WTC11 (cell line): ENCODE measurements around the gene TIMM22. TPM values are rescaled to one million over a fixed set of nuclear protein-coding genes. Genes with fewer than 3 reads are reported as not detected.

Experiments
- ATAC-seq: fragments of 200-7000 bp; cut with Tn5 transposase; 2 replicates; pipeline ENCODE4 v1.10.0; 2021; ENCODE audit warnings: mild to moderate bottlenecking, moderate library complexity
- CTCF ChIA-PET: fragments of 300-600 bp; sonication (Branson Sonifier 250); formaldehyde crosslinking; loops from one replicate; lab custom pipeline; 2021; ENCODE audit warnings: antibody characterized with exemption; lab: Charles Lee
- POLR2A ChIA-PET: fragments of 350-600 bp; sonication (Branson Sonifier 250); formaldehyde crosslinking; loops from one replicate; lab custom pipeline; 2021; ENCODE audit warnings: antibody characterized with exemption; lab: Charles Lee
- DNase-seq: peaks from one replicate; pipeline ENCODE4 v3.0.0; 2021; ENCODE audit warnings: low spot score
- H3K27ac Mint-ChIP-seq: 2 replicates; pipeline ENCODE4 v1.8.0; 2021; ENCODE audit warnings: mixed read lengths
- H3K27me3 Mint-ChIP-seq: 2 replicates; pipeline ENCODE4 v1.8.0; 2021; ENCODE audit warnings: low read depth, mild to moderate bottlenecking, moderate library complexity, mixed read lengths
- H3K36me3 Mint-ChIP-seq: 2 replicates; pipeline ENCODE4 v1.8.0; 2021; ENCODE audit warnings: mixed read lengths
- H3K4me1 Mint-ChIP-seq: 2 replicates; pipeline ENCODE4 v1.8.0; 2022; ENCODE audit warnings: mixed read lengths
- H3K4me3 Mint-ChIP-seq: 2 replicates; pipeline ENCODE4 v1.8.0; 2021; ENCODE audit warnings: mild to moderate bottlenecking, moderate library complexity, mixed read lengths
- H3K9me3 Mint-ChIP-seq: 2 replicates; pipeline ENCODE4 v1.8.0; 2021; ENCODE audit warnings: mixed read lengths
- FOXJ3 ChIP-seq: sonication (generic); formaldehyde crosslinking; IDR thresholded peaks from 2 replicates; pipeline ENCODE4 v1.9.0; 2021; ENCODE audit warnings: missing genetic modification reagents, mild to moderate bottlenecking, borderline replicate concordance
- GTF2I ChIP-seq: fragments of 250-450 bp; sonication (Bioruptor Pico); conservative IDR thresholded peaks from 2 replicates; pipeline ENCODE4 v1.4.0; 2021; ENCODE audit warnings: mild to moderate bottlenecking
- JUN ChIP-seq: sonication (generic); formaldehyde crosslinking; IDR thresholded peaks from 2 replicates; pipeline ENCODE4 v1.8.0; 2023; ENCODE audit warnings: mild to moderate bottlenecking, missing genetic modification reagents
- MAX ChIP-seq: sonication (generic); formaldehyde crosslinking; IDR thresholded peaks from 2 replicates; pipeline ENCODE4 v1.8.0; 2022; ENCODE audit warnings: mild to moderate bottlenecking, missing genetic modification reagents
- MXD4 ChIP-seq: fragments of 250-450 bp; sonication (Bioruptor Pico); IDR thresholded peaks from 2 replicates; pipeline ENCODE4 v1.8.0; 2021; ENCODE audit warnings: mild to moderate bottlenecking, moderate library complexity, borderline replicate concordance
- MYBL2 ChIP-seq: sonication (generic); formaldehyde crosslinking; IDR thresholded peaks from 2 replicates; pipeline ENCODE4 v1.8.1; 2023; ENCODE audit warnings: mild to moderate bottlenecking, moderate library complexity, missing genetic modification reagents
- NFATC4 ChIP-seq: fragments of 250-450 bp; sonication (Bioruptor Pico); IDR thresholded peaks from 2 replicates; pipeline ENCODE4 v1.9.0; 2021; ENCODE audit warnings: mild to moderate bottlenecking
- NFE2L1 ChIP-seq: sonication (generic); formaldehyde crosslinking; IDR thresholded peaks from 2 replicates; pipeline ENCODE4 v1.8.1; 2023; ENCODE audit warnings: missing genetic modification reagents
- NFYB ChIP-seq: sonication (generic); formaldehyde crosslinking; conservative IDR thresholded peaks from 2 replicates; pipeline ENCODE4 v1.8.0; 2022; ENCODE audit warnings: low read depth, missing genetic modification reagents
- PREB ChIP-seq: sonication (generic); formaldehyde crosslinking; IDR thresholded peaks from 2 replicates; pipeline ENCODE4 v1.8.1; 2022; ENCODE audit warnings: mild to moderate bottlenecking, missing genetic modification reagents, moderate library complexity, borderline replicate concordance
- SMAD3 ChIP-seq: sonication (generic); formaldehyde crosslinking; IDR thresholded peaks from 2 replicates; pipeline ENCODE4 v1.8.0; 2022; ENCODE audit warnings: missing genetic modification reagents, mild to moderate bottlenecking, borderline replicate concordance
- SMAD4 ChIP-seq: sonication (generic); formaldehyde crosslinking; IDR thresholded peaks from 2 replicates; pipeline ENCODE4 v1.8.0; 2022; ENCODE audit warnings: mild to moderate bottlenecking, missing genetic modification reagents
- ZNF138 ChIP-seq: sonication (generic); formaldehyde crosslinking; conservative IDR thresholded peaks from 2 replicates; pipeline ENCODE4 v1.8.1; 2022; ENCODE audit warnings: mild to moderate bottlenecking, moderate library complexity, missing genetic modification reagents
- ZNF219 ChIP-seq: sonication (generic); formaldehyde crosslinking; IDR thresholded peaks from 2 replicates; pipeline ENCODE4 v1.8.0; 2023; ENCODE audit warnings: missing genetic modification reagents, mild to moderate bottlenecking, borderline replicate concordance
- total RNA-seq: library from RNA; stranded (reverse); gene quantifications from 3 replicates; pipeline ENCODE4 v1.2.3, GENCODE V29; 2021
- TF ChIP-seq, protein P1 (sequence below): fragments of 250-450 bp; sonication (Bioruptor Pico); IDR thresholded peaks from 2 replicates; pipeline ENCODE4 v2.1.2; 2022; ENCODE audit warnings: mild to moderate bottlenecking, moderate library complexity
- TF ChIP-seq, protein P2 (sequence below): sonication (generic); formaldehyde crosslinking; conservative IDR thresholded peaks from 2 replicates; pipeline ENCODE4 v1.8.1; 2022; ENCODE audit warnings: mild to moderate bottlenecking, missing genetic modification reagents
- TF ChIP-seq, protein P3 (sequence below): sonication (generic); formaldehyde crosslinking; IDR thresholded peaks from 2 replicates; pipeline ENCODE4 v1.8.0; 2022; ENCODE audit warnings: missing genetic modification reagents

The TIMM22 gene
- total RNA-seq, 1 experiment from 2014 or later = 18.0 TPM

GRCh38 chr17:1036845-1037237, 39.9 kb downstream of the TIMM22 start:
- H3K27ac Mint-ChIP-seq = no peak overlapping the region
- H3K36me3 Mint-ChIP-seq = peaks cover under 1% of the 10 kb centered on the region
- no peak for TF ChIP-seq PREB (CRISPR knock-in tag)
- TF ChIP-seq MAX (CRISPR knock-in tag) = no peak
- TF ChIP-seq, all 79 proteins: peak for 0
- no peak for ATAC-seq
- no peak for DNase-seq
- ChIA-PET POLR2A (no interaction called here), CTCF (interaction anchor here (1.2 to 5.4 kb wide), 2 partner anchors 19 to 1316 kb away, joined by 3 to 29 read pairs; no protein-coding TSS in a partner anchor)
- Mint-ChIP-seq H3K4me3 (no peak overlapping the region), H3K27me3 (peaks cover 12% of the 10 kb centered on the region), H3K9me3 (peaks cover 1% of the 10 kb centered on the region), H3K4me1 (peaks cover 8% of the 10 kb centered on the region)

- POLR2A ChIA-PET = no interaction called here
- CTCF ChIA-PET = interaction anchor here (1.2 to 5.4 kb wide), 4 partner anchors 19 to 1315 kb away, joined by 3 to 29 read pairs (median 5); no protein-coding TSS in a partner anchor
- DNase-seq (no peak), ATAC-seq (no peak)
- Mint-ChIP-seq H3K4me1 (peaks cover 8% of the 10 kb centered on the region), H3K4me3 (no peak overlapping the region), H3K27ac (no peak overlapping the region), H3K27me3 (peaks cover 12% of the 10 kb centered on the region), H3K36me3 (peaks cover 6% of the 10 kb centered on the region), H3K9me3 (peaks cover 6% of the 10 kb centered on the region)
- no peak for TF ChIP-seq ZNF219
- TF ChIP-seq, protein P1, sequence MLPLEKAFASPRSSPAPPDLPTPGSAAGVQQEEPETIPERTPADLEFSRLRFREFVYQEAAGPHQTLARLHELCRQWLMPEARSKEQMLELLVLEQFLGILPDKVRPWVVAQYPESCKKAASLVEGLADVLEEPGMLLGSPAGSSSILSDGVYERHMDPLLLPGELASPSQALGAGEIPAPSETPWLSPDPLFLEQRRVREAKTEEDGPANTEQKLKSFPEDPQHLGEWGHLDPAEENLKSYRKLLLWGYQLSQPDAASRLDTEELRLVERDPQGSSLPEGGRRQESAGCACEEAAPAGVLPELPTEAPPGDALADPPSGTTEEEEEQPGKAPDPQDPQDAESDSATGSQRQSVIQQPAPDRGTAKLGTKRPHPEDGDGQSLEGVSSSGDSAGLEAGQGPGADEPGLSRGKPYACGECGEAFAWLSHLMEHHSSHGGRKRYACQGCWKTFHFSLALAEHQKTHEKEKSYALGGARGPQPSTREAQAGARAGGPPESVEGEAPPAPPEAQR (CRISPR knock-in tag) = no peak
- no peak for TF ChIP-seq GTF2I (CRISPR knock-in tag)
- TF ChIP-seq, protein P2, sequence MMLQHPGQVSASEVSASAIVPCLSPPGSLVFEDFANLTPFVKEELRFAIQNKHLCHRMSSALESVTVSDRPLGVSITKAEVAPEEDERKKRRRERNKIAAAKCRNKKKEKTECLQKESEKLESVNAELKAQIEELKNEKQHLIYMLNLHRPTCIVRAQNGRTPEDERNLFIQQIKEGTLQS (CRISPR knock-in tag) = no peak
- no peak for TF ChIP-seq NFATC4 (CRISPR knock-in tag)
- no peak for TF ChIP-seq MYBL2 (CRISPR knock-in tag)
- TF ChIP-seq ZNF138 (CRISPR knock-in tag) = no peak
- TF ChIP-seq NFYB (CRISPR knock-in tag) = no peak
- TF ChIP-seq MXD4 = no peak
- TF ChIP-seq NFE2L1 (CRISPR knock-in tag) = no peak
- TF ChIP-seq SMAD3 (CRISPR knock-in tag) = no peak
- TF ChIP-seq SMAD4 (CRISPR knock-in tag) = no peak
- TF ChIP-seq JUN (CRISPR knock-in tag) = no peak
These were observed 40.4 kb downstream of the TIMM22 start for GRCh38 chr17:1037238-1037879.

DNA sequence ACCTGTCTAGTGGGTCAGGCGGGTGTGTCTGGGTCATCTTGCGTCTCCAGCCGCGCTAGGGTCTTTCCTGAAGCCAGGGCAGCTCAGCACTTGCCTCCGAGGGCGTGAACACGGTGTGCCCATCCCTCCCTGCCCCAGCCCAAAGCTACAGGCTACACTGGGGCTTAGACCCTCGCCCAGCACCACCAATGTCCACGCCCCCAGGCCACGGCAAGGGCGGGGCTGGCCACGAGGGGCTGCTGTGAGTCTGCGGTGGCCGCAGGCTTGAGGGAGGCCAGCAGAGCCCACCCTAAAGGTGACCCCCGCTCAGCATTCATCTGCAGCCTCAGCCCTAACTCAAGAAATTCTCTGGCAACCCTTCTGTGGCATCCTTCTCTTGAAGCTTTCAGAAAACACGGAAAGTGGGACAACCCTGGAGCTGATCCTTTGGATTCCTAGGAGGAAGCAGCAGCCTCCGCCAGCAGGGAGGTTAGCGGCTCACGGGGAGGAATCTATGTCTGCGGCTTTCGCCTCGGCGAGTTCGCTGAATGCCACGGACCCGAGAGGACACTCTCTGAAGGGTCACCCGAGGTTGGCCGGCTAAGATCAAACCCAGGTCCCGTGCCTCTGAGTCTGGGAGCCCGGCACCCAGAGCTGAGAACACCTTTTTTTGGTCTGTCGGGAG, 41.7 kb downstream of the TIMM22 start:
- peaks cover 3% of the 10 kb centered on the region; the same call in 1 of the 2 replicates for H3K4me1 Mint-ChIP-seq
- H3K4me3 Mint-ChIP-seq = no peak overlapping the region
- H3K27me3 Mint-ChIP-seq = peaks cover 2% of the 10 kb centered on the region; the same call in 1 of the 2 replicates
- ChIA-PET CTCF (interaction anchor here (1.6 to 5.4 kb wide), 3 partner anchors 18 to 84 kb away, joined by 3 to 29 read pairs (median 7); no protein-coding TSS in a partner anchor), POLR2A (no interaction called here)
- H3K36me3 Mint-ChIP-seq = peaks cover 11% of the 10 kb centered on the region
- ATAC-seq (no peak), DNase-seq (no peak)
- peaks cover 10% of the 10 kb centered on the region for H3K9me3 Mint-ChIP-seq
- TF ChIP-seq FOXJ3 = no peak
- TF ChIP-seq, protein P3, sequence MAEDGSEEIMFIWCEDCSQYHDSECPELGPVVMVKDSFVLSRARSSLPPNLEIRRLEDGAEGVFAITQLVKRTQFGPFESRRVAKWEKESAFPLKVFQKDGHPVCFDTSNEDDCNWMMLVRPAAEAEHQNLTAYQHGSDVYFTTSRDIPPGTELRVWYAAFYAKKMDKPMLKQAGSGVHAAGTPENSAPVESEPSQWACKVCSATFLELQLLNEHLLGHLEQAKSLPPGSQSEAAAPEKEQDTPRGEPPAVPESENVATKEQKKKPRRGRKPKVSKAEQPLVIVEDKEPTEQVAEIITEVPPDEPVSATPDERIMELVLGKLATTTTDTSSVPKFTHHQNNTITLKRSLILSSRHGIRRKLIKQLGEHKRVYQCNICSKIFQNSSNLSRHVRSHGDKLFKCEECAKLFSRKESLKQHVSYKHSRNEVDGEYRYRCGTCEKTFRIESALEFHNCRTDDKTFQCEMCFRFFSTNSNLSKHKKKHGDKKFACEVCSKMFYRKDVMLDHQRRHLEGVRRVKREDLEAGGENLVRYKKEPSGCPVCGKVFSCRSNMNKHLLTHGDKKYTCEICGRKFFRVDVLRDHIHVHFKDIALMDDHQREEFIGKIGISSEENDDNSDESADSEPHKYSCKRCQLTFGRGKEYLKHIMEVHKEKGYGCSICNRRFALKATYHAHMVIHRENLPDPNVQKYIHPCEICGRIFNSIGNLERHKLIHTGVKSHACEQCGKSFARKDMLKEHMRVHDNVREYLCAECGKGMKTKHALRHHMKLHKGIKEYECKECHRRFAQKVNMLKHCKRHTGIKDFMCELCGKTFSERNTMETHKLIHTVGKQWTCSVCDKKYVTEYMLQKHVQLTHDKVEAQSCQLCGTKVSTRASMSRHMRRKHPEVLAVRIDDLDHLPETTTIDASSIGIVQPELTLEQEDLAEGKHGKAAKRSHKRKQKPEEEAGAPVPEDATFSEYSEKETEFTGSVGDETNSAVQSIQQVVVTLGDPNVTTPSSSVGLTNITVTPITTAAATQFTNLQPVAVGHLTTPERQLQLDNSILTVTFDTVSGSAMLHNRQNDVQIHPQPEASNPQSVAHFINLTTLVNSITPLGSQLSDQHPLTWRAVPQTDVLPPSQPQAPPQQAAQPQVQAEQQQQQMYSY (CRISPR knock-in tag) = peak; percentile 32; the same call in 1 of the 2 replicates
- no peak overlapping the region for H3K27ac Mint-ChIP-seq
